Measurements from ENCODE around the gene SERTAD3.

SERTAD3 gene

GRCh38 chr19:40453151-40453735, 9.1 kb upstream of the SERTAD3 start:
- DNase-seq: no peak
- Histone ChIP-seq H3K4me3 (ENCODE audit: low read depth, low read length) (no peak overlapping the region), H3K36me3 (replicated peaks) (no peaks in the 10 kb centered on the region), H3K27ac (no peak overlapping the region), H3K27me3 (replicated peaks) (no peaks in the 10 kb centered on the region)
- TF ChIP-seq, protein P1, sequence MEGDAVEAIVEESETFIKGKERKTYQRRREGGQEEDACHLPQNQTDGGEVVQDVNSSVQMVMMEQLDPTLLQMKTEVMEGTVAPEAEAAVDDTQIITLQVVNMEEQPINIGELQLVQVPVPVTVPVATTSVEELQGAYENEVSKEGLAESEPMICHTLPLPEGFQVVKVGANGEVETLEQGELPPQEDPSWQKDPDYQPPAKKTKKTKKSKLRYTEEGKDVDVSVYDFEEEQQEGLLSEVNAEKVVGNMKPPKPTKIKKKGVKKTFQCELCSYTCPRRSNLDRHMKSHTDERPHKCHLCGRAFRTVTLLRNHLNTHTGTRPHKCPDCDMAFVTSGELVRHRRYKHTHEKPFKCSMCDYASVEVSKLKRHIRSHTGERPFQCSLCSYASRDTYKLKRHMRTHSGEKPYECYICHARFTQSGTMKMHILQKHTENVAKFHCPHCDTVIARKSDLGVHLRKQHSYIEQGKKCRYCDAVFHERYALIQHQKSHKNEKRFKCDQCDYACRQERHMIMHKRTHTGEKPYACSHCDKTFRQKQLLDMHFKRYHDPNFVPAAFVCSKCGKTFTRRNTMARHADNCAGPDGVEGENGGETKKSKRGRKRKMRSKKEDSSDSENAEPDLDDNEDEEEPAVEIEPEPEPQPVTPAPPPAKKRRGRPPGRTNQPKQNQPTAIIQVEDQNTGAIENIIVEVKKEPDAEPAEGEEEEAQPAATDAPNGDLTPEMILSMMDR (IDR thresholded peaks at IDR 0.05; ENCODE audit: low read depth, low read length, missing control alignments): no peak
- in situ Hi-C loops (cut with HindIII; ENCODE audit: low pct_ligation_motif_present, low sequenced_read_pairs): no loop called here

DNA sequence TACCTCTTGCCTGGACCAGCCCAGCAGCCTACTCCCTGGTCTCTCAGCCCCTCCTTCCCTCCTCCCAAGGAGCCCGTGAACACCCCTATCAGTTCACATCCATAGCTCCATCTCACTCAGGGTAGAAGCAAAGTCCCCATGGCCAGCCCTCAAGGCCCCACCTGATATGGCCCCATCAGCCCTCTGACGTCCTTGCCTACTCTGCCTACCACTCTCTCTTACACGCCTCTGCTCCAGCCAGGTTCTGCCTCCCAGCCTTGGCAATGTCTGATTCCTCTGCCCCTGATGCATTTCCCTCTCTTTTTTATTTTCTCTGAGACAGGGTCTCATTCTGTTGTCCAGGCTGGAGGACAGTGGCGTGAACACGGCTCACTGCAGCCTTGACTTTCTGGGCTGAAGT, 7.9 kb upstream of the SERTAD3 start:
- H3K36me3 ChIP-seq (replicated peaks): no peaks in the 10 kb centered on the region
- DNase-seq: no peak
- H3K27me3 ChIP-seq (replicated peaks): no peaks in the 10 kb centered on the region
- in situ Hi-C loops (cut with HindIII; ENCODE audit: low pct_ligation_motif_present, low sequenced_read_pairs): no loop called here
- H3K27ac ChIP-seq: no peak overlapping the region
- no peak overlapping the region for H3K4me3 ChIP-seq (ENCODE audit: low read depth, low read length)
- TF ChIP-seq, protein P1 (IDR thresholded peaks at IDR 0.05; ENCODE audit: low read depth, low read length, missing control alignments): no peak

GRCh38 chr19:40450664-40451063, 6.5 kb upstream of the SERTAD3 start:
- H3K27ac ChIP-seq: no peak overlapping the region
- H3K27me3 ChIP-seq (replicated peaks): no peaks in the 10 kb centered on the region
- no peaks in the 10 kb centered on the region for H3K36me3 ChIP-seq (replicated peaks)
- TF ChIP-seq, protein P1 (IDR thresholded peaks at IDR 0.05; ENCODE audit: low read depth, low read length, missing control alignments): no peak
- no peak for DNase-seq
- in situ Hi-C loops (cut with HindIII; ENCODE audit: low pct_ligation_motif_present, low sequenced_read_pairs): no loop called here
- no peak overlapping the region for H3K4me3 ChIP-seq (ENCODE audit: low read depth, low read length)

- Histone ChIP-seq H3K27ac (no peak overlapping the region), H3K4me3 (ENCODE audit: low read depth, low read length) (no peak overlapping the region), H3K36me3 (replicated peaks) (no peaks in the 10 kb centered on the region), H3K27me3 (replicated peaks) (no peaks in the 10 kb centered on the region)
- TF ChIP-seq, protein P1 (IDR thresholded peaks at IDR 0.05; ENCODE audit: low read depth, low read length, missing control alignments): no peak
- DNase-seq: no peak
- in situ Hi-C loops (cut with HindIII; ENCODE audit: low pct_ligation_motif_present, low sequenced_read_pairs): no loop called here
Measured at GRCh38 chr19:40449506-40449905, 5.4 kb upstream of the SERTAD3 start.

- no peaks in the 10 kb centered on the region for H3K27me3 ChIP-seq (replicated peaks)
- in situ Hi-C loops (cut with HindIII; ENCODE audit: low pct_ligation_motif_present, low sequenced_read_pairs): no loop called here
- TF ChIP-seq, protein P1 (IDR thresholded peaks at IDR 0.05; ENCODE audit: low read depth, low read length, missing control alignments): no peak
- DNase-seq: no peak
- peaks cover 12% of the 10 kb centered on the region for H3K36me3 ChIP-seq (replicated peaks)
- no peak overlapping the region for H3K27ac ChIP-seq
- H3K4me3 ChIP-seq (ENCODE audit: low read depth, low read length): no peak overlapping the region
Measured at GRCh38 chr19:40446263-40446784, 2.2 kb upstream of the SERTAD3 start.

DNA sequence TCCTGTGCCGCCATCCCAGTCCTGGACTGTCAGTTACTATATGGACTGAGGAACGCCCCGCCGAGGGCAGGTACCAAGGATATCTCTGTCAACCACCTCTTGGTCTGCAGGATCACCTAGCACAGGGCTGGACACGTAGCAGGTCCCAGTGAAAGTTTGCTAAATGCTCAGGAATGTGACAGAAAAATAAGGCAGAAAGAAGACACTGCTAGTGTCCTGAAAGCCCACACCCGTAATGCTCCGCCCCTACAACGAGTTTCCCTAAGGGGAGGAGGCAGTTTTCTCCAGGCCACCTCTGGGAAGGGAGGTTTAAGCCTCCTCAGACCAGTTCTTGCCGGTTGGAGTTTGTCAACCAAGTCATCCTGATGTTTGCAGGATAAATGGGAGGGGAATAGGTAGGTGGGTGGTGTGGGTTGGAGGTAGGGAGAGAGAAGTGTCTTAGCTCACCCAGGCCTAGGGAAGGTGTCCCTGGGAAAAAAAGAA, 1.7 kb upstream of the SERTAD3 start:
- Histone ChIP-seq H3K27ac (no peak overlapping the region), H3K27me3 (replicated peaks) (no peaks in the 10 kb centered on the region), H3K36me3 (replicated peaks) (peaks cover 17% of the 10 kb centered on the region), H3K4me3 (ENCODE audit: low read depth, low read length) (no peak overlapping the region)
- in situ Hi-C loops (cut with HindIII; ENCODE audit: low pct_ligation_motif_present, low sequenced_read_pairs): no loop called here
- TF ChIP-seq, protein P1 (IDR thresholded peaks at IDR 0.05; ENCODE audit: low read depth, low read length, missing control alignments): no peak
- no peak for DNase-seq

All from brain microvascular endothelial cell (primary cell).